ENCODE measurements around the gene ASB18.

ASB18 gene

DNA sequence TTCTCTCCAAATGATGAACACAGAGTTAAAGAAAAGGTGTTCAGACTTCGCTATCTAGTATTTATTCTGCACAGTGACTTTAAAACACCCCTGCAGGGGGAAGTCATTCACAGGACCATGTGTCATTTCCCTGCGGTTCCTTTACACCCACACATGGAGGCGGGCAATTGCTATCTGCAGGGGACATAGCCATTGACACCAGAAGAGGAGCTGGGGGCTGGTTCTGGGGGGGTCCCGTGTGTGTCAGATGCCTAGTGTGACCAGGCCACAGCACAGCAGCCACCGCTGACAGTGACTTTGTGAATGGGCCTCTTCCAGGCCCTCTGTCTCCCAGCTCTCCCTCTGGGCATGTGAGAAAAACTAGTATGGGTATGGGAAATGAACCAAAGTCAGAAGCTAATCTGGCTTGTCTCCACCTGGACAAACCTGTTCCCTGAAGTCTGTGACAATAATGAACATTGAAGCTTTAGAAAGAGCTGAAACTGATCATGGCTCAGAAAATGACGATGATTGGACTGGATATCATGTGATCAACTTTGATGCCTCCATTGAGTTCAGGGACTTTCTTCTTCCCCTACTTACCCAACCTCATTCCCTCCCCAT, 88.6 kb downstream of the ASB18 start:
- DNase-seq: no peak
- TF ChIP-seq GATA1 (IDR thresholded peaks at IDR 0.05; ENCODE audit: low read depth, low read length): no peak
- no peak for TF ChIP-seq POLR2A (IDR thresholded peaks at IDR 0.05; ENCODE audit: low read length)

DNA sequence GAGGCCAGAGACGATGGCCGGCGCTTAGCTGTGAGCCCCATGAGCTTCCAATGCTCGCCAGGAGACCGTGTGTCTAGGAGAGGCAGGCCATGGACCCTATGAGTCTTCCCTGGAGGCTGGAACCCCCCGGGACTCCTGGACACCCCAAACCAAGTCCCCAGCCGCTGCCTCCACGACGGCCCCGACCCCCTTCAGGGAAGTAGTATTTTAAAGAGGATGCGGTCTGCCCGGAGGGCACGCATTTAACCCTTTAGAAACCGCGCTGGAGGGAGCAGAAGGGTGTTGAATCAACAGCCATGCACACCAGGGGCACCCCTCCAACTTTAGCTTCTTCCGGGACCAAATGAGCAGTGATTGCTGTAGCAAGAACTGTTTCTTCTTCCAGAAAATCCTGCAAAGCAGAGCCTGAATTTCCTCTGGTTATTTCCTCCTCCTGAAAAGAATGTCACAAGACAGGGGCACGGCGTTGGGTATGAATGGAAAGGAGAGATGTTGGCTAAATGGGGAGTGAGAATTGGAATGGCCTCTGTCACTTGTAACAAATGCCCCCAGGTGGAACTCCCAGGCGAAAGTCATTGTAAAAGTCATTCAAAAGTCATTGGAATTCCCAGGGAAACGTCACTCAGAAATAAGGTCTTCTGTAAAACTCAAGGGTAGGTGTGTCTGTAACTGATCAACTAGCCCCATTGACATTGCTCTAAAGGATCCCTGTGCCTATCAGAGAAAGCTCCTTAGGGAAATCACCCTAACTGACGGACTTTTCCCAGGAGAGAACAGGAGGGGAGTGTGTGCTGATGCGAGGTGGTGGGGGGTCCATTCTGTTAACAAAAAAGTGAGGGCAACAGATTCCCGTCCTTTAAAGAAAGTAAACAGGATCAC, 90.2 kb downstream of the ASB18 start:
- no peak for TF ChIP-seq GATA1 (IDR thresholded peaks at IDR 0.05; ENCODE audit: low read depth, low read length)
- TF ChIP-seq POLR2A (IDR thresholded peaks at IDR 0.05; ENCODE audit: low read length): no peak
- DNase-seq: no peak

DNA sequence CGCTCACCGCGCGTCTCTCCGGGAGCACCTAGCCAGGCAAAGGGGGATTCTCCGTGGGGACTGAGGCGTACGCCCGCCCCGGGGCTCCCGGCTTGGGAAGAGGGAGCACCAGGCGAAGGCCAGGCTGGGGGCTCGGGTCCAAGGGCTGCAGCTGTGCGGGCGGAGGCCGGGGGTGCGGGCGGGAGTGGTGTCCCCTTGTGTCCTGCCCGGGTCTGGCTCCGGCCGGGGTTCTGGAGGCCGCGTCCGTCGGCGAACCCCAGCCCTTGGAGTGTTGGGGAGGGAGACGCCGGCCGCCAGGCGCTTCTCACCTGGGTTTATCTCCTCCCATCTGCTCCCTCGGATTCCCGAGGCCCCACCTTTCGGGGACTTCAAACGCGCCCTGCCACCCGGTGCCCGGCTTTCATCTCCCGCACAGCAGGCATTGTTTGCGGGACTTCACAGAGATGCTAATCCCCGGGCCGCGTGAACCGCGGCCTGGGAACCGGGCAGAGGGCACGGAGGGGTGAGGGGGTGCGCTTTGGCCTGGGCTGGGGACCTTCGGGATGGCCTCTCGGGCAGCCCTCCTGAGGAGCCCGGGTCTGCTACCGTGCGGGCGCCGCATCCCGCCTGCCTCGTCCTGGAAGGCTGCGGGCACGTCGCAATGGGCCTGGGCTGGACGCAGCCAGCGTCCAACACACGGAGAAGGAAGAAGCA, 91.0 kb downstream of the ASB18 start:
- TF ChIP-seq POLR2A (IDR thresholded peaks at IDR 0.05; ENCODE audit: low read length): no peak
- no peak for TF ChIP-seq GATA1 (IDR thresholded peaks at IDR 0.05; ENCODE audit: low read depth, low read length)
- DNase-seq: no peak

GRCh38 chr2:236172255-236173035, 91.8 kb downstream of the ASB18 start:
- no peak for TF ChIP-seq GATA1 (IDR thresholded peaks at IDR 0.05; ENCODE audit: low read depth, low read length)
- TF ChIP-seq POLR2A (IDR thresholded peaks at IDR 0.05; ENCODE audit: low read length): no peak
- no peak for DNase-seq

GRCh38 chr2:236171680-236172254, 92.4 kb downstream of the ASB18 start:
- TF ChIP-seq GATA1 (IDR thresholded peaks at IDR 0.05; ENCODE audit: low read depth, low read length): no peak
- no peak for TF ChIP-seq POLR2A (IDR thresholded peaks at IDR 0.05; ENCODE audit: low read length)
- no peak for DNase-seq

- DNase-seq: no peak
- TF ChIP-seq GATA1 (IDR thresholded peaks at IDR 0.05; ENCODE audit: low read depth, low read length): no peak
- no peak for TF ChIP-seq POLR2A (IDR thresholded peaks at IDR 0.05; ENCODE audit: low read length)
Observed at GRCh38 chr2:236171181-236171679, 93.0 kb downstream of the ASB18 start.

- TF ChIP-seq GATA1 (IDR thresholded peaks at IDR 0.05; ENCODE audit: low read depth, low read length) (no peak), POLR2A (IDR thresholded peaks at IDR 0.05; ENCODE audit: low read length) (no peak)
- DNase-seq: no peak
Observed at GRCh38 chr2:236170590-236171165, 93.5 kb downstream of the ASB18 start.

GRCh38 chr2:236169741-236170589, 94.2 kb downstream of the ASB18 start:
- DNase-seq: no peak
- no peak for TF ChIP-seq GATA1 (IDR thresholded peaks at IDR 0.05; ENCODE audit: low read depth, low read length)

- no peak for TF ChIP-seq GATA1 (IDR thresholded peaks at IDR 0.05; ENCODE audit: low read depth, low read length)
- TF ChIP-seq POLR2A (IDR thresholded peaks at IDR 0.05; ENCODE audit: low read length): no peak
- no peak for DNase-seq
Observed at GRCh38 chr2:236169151-236169721, 95.0 kb downstream of the ASB18 start.

- DNase-seq: peak; percentile 71 to 82
Observed at GRCh38 chr2:236168110-236169080, 95.8 kb downstream of the ASB18 start, which contains the start of gene GBX2. Gene GBX2, minus strand, starts transcription at chr2:236168386. Its CDS starts 415 bp downstream, at chr2:236167971.

More at GRCh38 chr2:236168110-236169080, 95.8 kb downstream of the ASB18 start, which contains the start of gene GBX2:
- TF ChIP-seq GATA1 (IDR thresholded peaks at IDR 0.05; ENCODE audit: low read depth, low read length) (no peak), POLR2A (IDR thresholded peaks at IDR 0.05; ENCODE audit: low read length) (no peak)

Data from erythroblast (primary cell).